HepG2 (cell line): ENCODE data around the gene SETD7. TPM values are rescaled to one million over a fixed set of nuclear protein-coding genes. Genes with fewer than 3 reads are reported as not detected.

Source experiments
- ATAC-seq: fragments of 200-7000 bp; cut with Tn5 transposase; 3 replicates; pipeline ENCODE4 v1.9.1; 2020; ENCODE audit warnings: mild to moderate bottlenecking, moderate library complexity
- BruUV-seq: library from RNA; stranded (reverse); fragments of 400-500 nt; replicated peaks from 2 replicates; lab custom pipeline; 2021; lab: Mats Ljungman, UMichigan
- CTCF ChIA-PET: fragments of 300-600 bp; formaldehyde crosslinking; extraction: SDS; loops from one replicate; lab custom pipeline; 2021; ENCODE audit warnings: low total read pairs, inconsistent platforms, low intra/inter-chr PET ratio; lab: Yijun Ruan, JAX
- POLR2A ChIA-PET: fragments of 350-600 bp; sonication (Branson Sonifier 250); formaldehyde crosslinking; loops from one replicate; lab custom pipeline; 2020; ENCODE audit warnings: antibody characterized with exemption, inconsistent platforms; lab: Yijun Ruan, JAX
- DNase-seq: peaks from one replicate; pipeline ENCODE4 v3.0.0-alpha.2; 2015; ENCODE audit warnings: low spot score
- FAIRE-seq: peaks from 3 replicates; lab custom pipeline; 2011; peaks lifted over from hg19 to GRCh38; lab: Jason Lieb, UNC
- H2AFZ ChIP-seq: one replicate; pipeline ENCODE4 v1.6.1; 2011; ENCODE audit warnings: low read length, inconsistent platforms
- H3K27ac ChIP-seq: fragments of 300-600 bp; 3 replicates; pipeline ENCODE4 v1.8.0; 2011; ENCODE audit warnings: mixed run types, mild to moderate bottlenecking, mixed read lengths, low read length, inconsistent platforms; ENCODE audit not compliant: insufficient read depth; ENCODE audit errors: extremely low read length
- H3K27me3 ChIP-seq, 2 experiments: fragments of 200-600 bp in 1 of 2; 2 replicates in 1 of 2; 3 replicates in 1 of 2; pipeline versions ENCODE4 v1.6.0 to v1.8.0; 2011; ENCODE audit warnings: low read length in 2 of 2, mild to moderate bottlenecking in 2 of 2, moderate library complexity in 2 of 2, inconsistent platforms in 1 of 2; ENCODE audit not compliant: insufficient read depth in 2 of 2, control insufficient read depth in 1 of 2
- H3K36me3 ChIP-seq, 2 experiments: fragments of 200-600 bp in 1 of 2; replicated peaks in 1 of 2; 2 replicates in 1 of 2; 3 replicates in 1 of 2; pipeline versions ENCODE4 v1.5.1 to v1.8.0; 2011; ENCODE audit warnings: low read length in 2 of 2, inconsistent platforms in 1 of 2; ENCODE audit not compliant: insufficient read depth in 2 of 2, control insufficient read depth in 1 of 2
- H3K4me1 ChIP-seq: 2 replicates; pipeline ENCODE4 v1.5.1; 2012; ENCODE audit warnings: low read length, inconsistent platforms; ENCODE audit not compliant: insufficient read depth
- H3K4me2 ChIP-seq: 2 replicates; pipeline ENCODE4 v1.6.0; 2011; ENCODE audit warnings: low read depth, low read length, inconsistent platforms
- H3K4me3 ChIP-seq, 3 experiments: fragments of 200-600 bp in 1 of 3; sonication (generic), shearing (Covaris generic) in 1 of 3; replicated peaks in 1 of 3; 2 replicates each; pipeline ENCODE4 v1.5.1; 2011 to 2016; ENCODE audit warnings: low read length in 3 of 3, inconsistent platforms in 2 of 3, low read depth in 2 of 3, mild to moderate bottlenecking in 2 of 3, control low read depth in 1 of 3, mixed read lengths in 1 of 3; ENCODE audit not compliant: insufficient read depth in 1 of 3
- H3K79me2 ChIP-seq: one replicate; pipeline ENCODE4 v1.6.1; 2011; ENCODE audit warnings: low read length, inconsistent platforms; ENCODE audit not compliant: insufficient read depth
- H3K9ac ChIP-seq: 2 replicates; pipeline ENCODE4 v1.6.0; 2011; ENCODE audit warnings: mild to moderate bottlenecking, low read depth, low read length, inconsistent platforms; ENCODE audit not compliant: insufficient read depth
- H3K9me3 ChIP-seq: 2 replicates; pipeline ENCODE4 v1.5.1; 2012; ENCODE audit warnings: mild to moderate bottlenecking, low read length
- H4K20me1 ChIP-seq: 2 replicates; pipeline ENCODE4 v1.6.0; 2011; ENCODE audit warnings: inconsistent platforms, mild to moderate bottlenecking, low read length, moderate library complexity; ENCODE audit not compliant: insufficient read depth
- HNF4A ChIP-seq: sonication (generic); formaldehyde crosslinking; IDR thresholded peaks from 2 replicates; pipeline ENCODE4 v1.4.0; 2020; ENCODE audit warnings: missing genetic modification reagents
- HOXA5 ChIP-seq: sonication (generic); formaldehyde crosslinking; IDR thresholded peaks from 2 replicates; pipeline ENCODE4 v1.4.0; 2020; ENCODE audit warnings: missing genetic modification reagents
- SKI ChIP-seq: fragments of 450-650 bp; IDR thresholded peaks from one replicate; pipeline ENCODE4 v1.6.1; 2018; ENCODE audit warnings: mild to moderate bottlenecking; ENCODE audit not compliant: partially characterized antibody
- ZNF230 ChIP-seq: sonication (generic); formaldehyde crosslinking; IDR thresholded peaks from 2 replicates; pipeline ENCODE4 v1.4.0; 2020; ENCODE audit warnings: mild to moderate bottlenecking, missing genetic modification reagents
- ZNF24 ChIP-seq: fragments of 450-650 bp; IDR thresholded peaks from 2 replicates; pipeline ENCODE4 v1.6.1; 2017; ENCODE audit warnings: antibody characterized with exemption, mild to moderate bottlenecking
- ZNF891 ChIP-seq: sonication (generic); formaldehyde crosslinking; IDR thresholded peaks from 2 replicates; pipeline ENCODE4 v1.5.0; 2020; ENCODE audit warnings: mild to moderate bottlenecking, missing genetic modification reagents
- WGBS: methylation state at CpG from one replicate; pipeline ENCODE4 v1.1.6; 2017; ENCODE audit warnings: low lambda C conversion rate; 5-methylcytosine and 5-hydroxymethylcytosine counted together
- in situ Hi-C: cut with HindIII; loops from 2 replicates; pipeline ENCODE4 v1.10.0; 2017; ENCODE audit warnings: low pct_unique_long_range_greater_than_20kb; ENCODE audit not compliant: extremely low pct_ligation_motif_present
- intact Hi-C: fragments of 100-400 bp; cut with micrococcal nuclease; formaldehyde crosslinking; loops from one replicate; pipeline ENCODE4 v1.10.0; 2022; ENCODE audit not compliant: unreplicated experiment
- polyA plus RNA-seq, 8 experiments: library from polyadenylated mRNA; depleted of rRNA in 3 of 8; stranded (reverse) in 7 of 8; unstranded in 1 of 8; fragments of >200 nt; fragmentation: Illumina TruSeq in 4 of 8; extraction: Trizol in 4 of 8; gene quantifications; 2 replicates each; pipeline versions ENCODE4 v1.2.1 to v1.2.3, GENCODE V29; 2011 to 2016; ENCODE audit warnings: low read depth in 4 of 8, missing spikeins in 1 of 8, mixed read lengths in 1 of 8; ENCODE audit not compliant: insufficient read depth in 1 of 8
- total RNA-seq, 5 experiments: library from RNA; depleted of rRNA; stranded (reverse); fragments of >200 nt; fragmentation: Illumina TruSeq; extraction: Trizol; gene quantifications; 2 replicates each; pipeline ENCODE4 v1.2.3, GENCODE V29; 2016; ENCODE audit warnings: low read depth in 1 of 5
- TF ChIP-seq, protein P1 (sequence below): sonication (generic); formaldehyde crosslinking; IDR thresholded peaks from 2 replicates; pipeline ENCODE4 v1.4.0; 2020; ENCODE audit warnings: low read depth, mild to moderate bottlenecking, missing genetic modification reagents
- TF ChIP-seq, protein P2 (sequence below): sonication (generic); formaldehyde crosslinking; IDR thresholded peaks from 2 replicates; pipeline ENCODE4 v1.4.0; 2020; ENCODE audit warnings: missing genetic modification reagents
- TF ChIP-seq, protein P3 (sequence below): sonication (generic); formaldehyde crosslinking; IDR thresholded peaks from 2 replicates; pipeline ENCODE4 v1.4.0; 2020; ENCODE audit warnings: mild to moderate bottlenecking, low read depth, missing genetic modification reagents
- TF ChIP-seq, protein P4 (sequence below): sonication (generic); formaldehyde crosslinking; IDR thresholded peaks from 2 replicates; pipeline ENCODE4 v1.5.1; 2020; ENCODE audit warnings: mild to moderate bottlenecking, missing genetic modification reagents, borderline replicate concordance

Gene SETD7
- total and polyA plus RNA-seq, 2 of the 13 experiments (the other 11 are each of a cell fraction or from before 2014, with no cell fraction given) = 0.08 to 0.22 TPM

DNA sequence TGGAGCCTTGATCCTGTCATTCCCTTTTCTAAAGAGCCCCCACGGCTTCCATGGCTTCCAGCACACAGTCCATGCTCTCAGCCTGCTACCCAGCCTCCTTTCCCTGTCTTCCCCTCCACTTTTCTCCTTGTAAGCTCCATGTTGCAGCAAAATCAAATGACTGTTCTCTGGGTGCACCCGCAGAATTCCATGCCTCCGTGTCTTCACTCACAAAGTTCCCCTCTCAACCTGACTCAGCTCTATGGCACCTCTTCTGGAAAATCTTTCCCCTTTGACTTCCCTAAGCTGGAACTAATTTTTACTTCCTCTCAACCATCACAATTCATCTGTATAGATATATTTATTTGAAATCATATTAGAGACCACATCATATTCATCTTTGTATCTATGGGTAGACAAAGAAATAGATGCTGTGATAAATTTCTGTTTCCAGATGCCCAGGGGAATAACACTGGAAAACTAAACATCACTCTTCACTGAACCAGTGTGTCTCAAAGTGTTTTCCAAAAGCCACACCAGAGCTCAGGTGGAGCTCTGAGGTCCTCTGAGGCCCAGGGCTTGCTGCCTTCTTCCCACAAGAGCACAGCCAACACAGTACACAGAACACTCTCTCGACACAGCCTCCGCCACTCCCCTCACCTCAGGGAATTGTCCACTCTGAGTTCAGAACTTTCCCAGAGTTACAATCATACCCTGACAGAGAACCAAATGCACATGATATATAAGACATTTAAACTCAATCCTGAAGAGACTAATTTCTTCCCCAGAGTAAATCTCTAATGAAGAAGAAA, 3.3 kb downstream of the SETD7 start (continued):
- TF ChIP-seq, protein P1, sequence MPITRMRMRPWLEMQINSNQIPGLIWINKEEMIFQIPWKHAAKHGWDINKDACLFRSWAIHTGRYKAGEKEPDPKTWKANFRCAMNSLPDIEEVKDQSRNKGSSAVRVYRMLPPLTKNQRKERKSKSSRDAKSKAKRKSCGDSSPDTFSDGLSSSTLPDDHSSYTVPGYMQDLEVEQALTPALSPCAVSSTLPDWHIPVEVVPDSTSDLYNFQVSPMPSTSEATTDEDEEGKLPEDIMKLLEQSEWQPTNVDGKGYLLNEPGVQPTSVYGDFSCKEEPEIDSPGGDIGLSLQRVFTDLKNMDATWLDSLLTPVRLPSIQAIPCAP (CRISPR knock-in tag) = no peak
- TF ChIP-seq HOXA5 (CRISPR knock-in tag) (no peak), HNF4A (CRISPR knock-in tag) (no peak), SKI (no peak), ZNF24 (no peak), ZNF230 (no peak)
- TF ChIP-seq, protein P2, sequence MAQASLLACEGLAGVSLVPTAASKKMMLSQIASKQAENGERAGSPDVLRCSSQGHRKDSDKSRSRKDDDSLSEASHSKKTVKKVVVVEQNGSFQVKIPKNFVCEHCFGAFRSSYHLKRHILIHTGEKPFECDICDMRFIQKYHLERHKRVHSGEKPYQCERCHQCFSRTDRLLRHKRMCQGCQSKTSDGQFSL (CRISPR knock-in tag) = no peak

DNA sequence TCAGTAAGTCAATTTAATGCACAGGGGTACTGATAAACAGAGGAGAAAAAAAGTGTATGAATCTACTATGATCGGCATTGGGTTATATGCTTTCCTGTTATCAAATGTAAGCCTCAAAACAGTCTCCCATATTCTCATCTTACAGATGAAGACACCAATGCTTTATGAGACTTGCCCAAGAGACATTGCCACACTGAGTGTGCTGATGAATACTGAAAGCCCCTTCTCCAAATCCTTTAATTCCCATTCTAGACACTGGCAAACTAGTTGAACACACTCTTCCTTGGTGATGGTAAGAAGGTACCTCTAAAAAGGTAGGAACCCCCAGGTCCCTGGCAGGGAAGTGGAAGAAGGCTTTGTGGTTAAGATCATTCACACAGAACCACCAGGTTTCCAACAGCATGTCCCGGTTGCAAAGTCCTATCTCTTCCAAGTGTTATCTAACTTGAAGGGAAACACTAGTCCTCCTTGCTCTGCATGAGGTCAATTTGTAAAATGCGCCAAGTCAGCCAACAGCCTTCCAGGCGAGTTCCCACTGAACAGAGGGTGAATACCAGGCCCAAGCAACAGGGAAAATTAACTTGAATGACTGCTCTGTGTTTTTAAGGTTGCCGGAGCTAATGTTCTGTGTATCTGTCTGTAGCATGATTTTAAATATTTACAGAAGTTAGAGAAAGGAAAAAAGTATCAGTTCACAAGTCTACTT, 5.1 kb downstream of the SETD7 start:
- FAIRE-seq (no peak), ATAC-seq (no peak)

More for the DNA sequence above, 5.1 kb downstream of the SETD7 start:
- H2AFZ ChIP-seq = no peak overlapping the region
- H4K20me1 ChIP-seq = no peaks in the 10 kb centered on the region
- in situ Hi-C loops (no loop called here), intact Hi-C loops (no loop called here)
- no peaks in the 10 kb centered on the region for H3K36me3 ChIP-seq
- peaks cover 0 to 40% of the 10 kb centered on the region in 2 experiments; a peak in 3 of 5 replicates for H3K27me3 ChIP-seq
- H3K9ac ChIP-seq = no peak overlapping the region
- TF ChIP-seq ZNF891 (CRISPR knock-in tag) = no peak
- TF ChIP-seq, protein P3, sequence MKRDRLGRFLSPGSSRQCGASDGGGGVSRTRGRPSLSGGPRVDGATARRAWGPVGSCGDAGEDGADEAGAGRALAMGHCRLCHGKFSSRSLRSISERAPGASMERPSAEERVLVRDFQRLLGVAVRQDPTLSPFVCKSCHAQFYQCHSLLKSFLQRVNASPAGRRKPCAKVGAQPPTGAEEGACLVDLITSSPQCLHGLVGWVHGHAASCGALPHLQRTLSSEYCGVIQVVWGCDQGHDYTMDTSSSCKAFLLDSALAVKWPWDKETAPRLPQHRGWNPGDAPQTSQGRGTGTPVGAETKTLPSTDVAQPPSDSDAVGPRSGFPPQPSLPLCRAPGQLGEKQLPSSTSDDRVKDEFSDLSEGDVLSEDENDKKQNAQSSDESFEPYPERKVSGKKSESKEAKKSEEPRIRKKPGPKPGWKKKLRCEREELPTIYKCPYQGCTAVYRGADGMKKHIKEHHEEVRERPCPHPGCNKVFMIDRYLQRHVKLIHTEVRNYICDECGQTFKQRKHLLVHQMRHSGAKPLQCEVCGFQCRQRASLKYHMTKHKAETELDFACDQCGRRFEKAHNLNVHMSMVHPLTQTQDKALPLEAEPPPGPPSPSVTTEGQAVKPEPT (CRISPR knock-in tag) = no peak
- TF ChIP-seq, protein P4, sequence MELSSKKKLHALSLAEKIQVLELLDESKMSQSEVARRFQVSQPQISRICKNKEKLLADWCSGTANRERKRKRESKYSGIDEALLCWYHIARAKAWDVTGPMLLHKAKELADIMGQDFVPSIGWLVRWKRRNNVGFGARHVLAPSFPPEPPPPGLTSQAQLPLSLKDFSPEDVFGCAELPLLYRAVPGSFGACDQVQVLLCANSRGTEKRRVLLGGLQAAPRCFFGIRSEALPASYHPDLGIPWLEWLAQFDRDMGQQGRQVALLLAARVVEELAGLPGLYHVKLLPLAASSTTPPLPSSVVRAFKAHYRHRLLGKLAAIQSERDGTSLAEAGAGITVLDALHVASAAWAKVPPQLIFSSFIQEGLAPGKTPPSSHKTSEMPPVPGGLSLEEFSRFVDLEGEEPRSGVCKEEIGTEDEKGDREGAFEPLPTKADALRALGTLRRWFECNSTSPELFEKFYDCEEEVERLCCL (CRISPR knock-in tag) = no peak
- no TSS peak for BruUV-seq
- H3K79me2 ChIP-seq = no peaks in the 10 kb centered on the region
- H3K27ac ChIP-seq = no peak overlapping the region
- WGBS = 48% methylated on average over 5 of the region's 5 CpGs
- no peak overlapping the region for H3K4me3 ChIP-seq
- H3K4me2 ChIP-seq = no peak overlapping the region
- CTCF ChIA-PET = no interaction called here
- peaks cover 10% of the 10 kb centered on the region; the same call in 1 of the 2 replicates for H3K4me1 ChIP-seq
- POLR2A ChIA-PET = no interaction called here
- no peaks in the 10 kb centered on the region for H3K9me3 ChIP-seq
- DNase-seq = no peak
